ENCODE data around the gene OCA2.

DNA sequence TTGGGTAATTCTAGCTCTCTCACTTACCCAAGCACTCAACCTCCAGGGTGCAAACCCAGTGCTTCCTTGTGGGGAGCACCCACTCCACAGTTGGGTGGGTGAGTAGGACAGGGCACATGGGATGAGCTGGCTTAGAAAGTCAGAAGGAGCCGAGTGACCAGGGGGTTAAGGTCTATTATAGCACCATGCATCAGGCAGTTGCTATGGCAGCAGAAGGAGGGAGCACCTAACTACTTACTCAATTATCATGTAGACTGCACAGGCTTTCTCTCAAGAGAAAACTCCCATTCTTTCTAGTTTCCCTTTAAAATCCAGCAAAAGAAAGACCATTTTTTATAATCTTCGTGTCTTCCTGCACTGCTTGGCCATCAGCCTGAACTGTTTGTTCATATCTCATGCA is 163.0 kb downstream of the OCA2 start:
- TF ChIP-seq, protein P1, sequence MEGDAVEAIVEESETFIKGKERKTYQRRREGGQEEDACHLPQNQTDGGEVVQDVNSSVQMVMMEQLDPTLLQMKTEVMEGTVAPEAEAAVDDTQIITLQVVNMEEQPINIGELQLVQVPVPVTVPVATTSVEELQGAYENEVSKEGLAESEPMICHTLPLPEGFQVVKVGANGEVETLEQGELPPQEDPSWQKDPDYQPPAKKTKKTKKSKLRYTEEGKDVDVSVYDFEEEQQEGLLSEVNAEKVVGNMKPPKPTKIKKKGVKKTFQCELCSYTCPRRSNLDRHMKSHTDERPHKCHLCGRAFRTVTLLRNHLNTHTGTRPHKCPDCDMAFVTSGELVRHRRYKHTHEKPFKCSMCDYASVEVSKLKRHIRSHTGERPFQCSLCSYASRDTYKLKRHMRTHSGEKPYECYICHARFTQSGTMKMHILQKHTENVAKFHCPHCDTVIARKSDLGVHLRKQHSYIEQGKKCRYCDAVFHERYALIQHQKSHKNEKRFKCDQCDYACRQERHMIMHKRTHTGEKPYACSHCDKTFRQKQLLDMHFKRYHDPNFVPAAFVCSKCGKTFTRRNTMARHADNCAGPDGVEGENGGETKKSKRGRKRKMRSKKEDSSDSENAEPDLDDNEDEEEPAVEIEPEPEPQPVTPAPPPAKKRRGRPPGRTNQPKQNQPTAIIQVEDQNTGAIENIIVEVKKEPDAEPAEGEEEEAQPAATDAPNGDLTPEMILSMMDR (IDR thresholded peaks at IDR 0.05) = no peak
- no peak for TF ChIP-seq POLR2A (IDR thresholded peaks at IDR 0.05)
